Pancreas (tissue), 10 donors: Measurements from ENCODE around the gene PARK7. TPM values are rescaled to one million over a fixed set of nuclear protein-coding genes. Genes with fewer than 3 reads are reported as not detected.
A peak's percentile ranks its signal among the peaks of the same experiment; 100 is the strongest.

ENCODE experiments used
- ATAC-seq, 4 donors: fragments of 200-7000 bp; cut with Tn5 transposase; one replicate each; pipeline versions ENCODE4 v1.8.0 to v1.9.1; 2020; ENCODE audit warnings: mild to moderate bottlenecking in 4 of 4, moderate library complexity in 4 of 4
- DNase-seq, 6 donors: peaks; one replicate each; pipeline ENCODE4 v3.0.0-alpha.2; 2020
- FAIRE-seq: peaks from 2 replicates; lab custom pipeline; 2012; peaks lifted over from hg19 to GRCh38; lab: Jason Lieb, UNC
- H3K27ac ChIP-seq, 4 donors: fragments of 200-600 bp; sonication (generic); 1 replicate in 3 of 4; 2 replicates in 1 of 4; pipeline versions ENCODE4 v1.5.0 to v1.8.0; 2020
- H3K27me3 ChIP-seq, 4 donors: fragments of 200-600 bp; one replicate each; pipeline ENCODE4 v1.8.0; 2021
- H3K36me3 ChIP-seq, 3 donors: fragments of 200-600 bp; sonication (generic) in 1 of 3; one replicate each; pipeline versions ENCODE4 v1.5.0 to v1.8.0; 2020 to 2021
- H3K4me1 ChIP-seq, 3 donors: fragments of 200-600 bp; one replicate each; pipeline ENCODE4 v1.8.0; 2021
- H3K4me3 ChIP-seq, 4 donors: fragments of 200-600 bp; sonication (generic) in 2 of 4; one replicate each; pipeline versions ENCODE4 v1.5.0 to v1.8.0; 2020 to 2021
- H3K9me3 ChIP-seq, 4 donors: fragments of 200-600 bp; one replicate each; pipeline ENCODE4 v1.8.0; 2021
- WGBS, 2 donors: extraction: QIAGEN DNeasy Blood & Tissue Kit; methylation state at CpG; one replicate each; pipeline ENCODE4 v1.1.7; 2013; 5-methylcytosine and 5-hydroxymethylcytosine counted together
- intact Hi-C, 3 donors: fragments of 100-400 bp; cut with DNase I; formaldehyde crosslinking; loops; one replicate each; pipeline versions ENCODE4 v1.11.1 to v1.14.2; 2022
- polyA plus RNA-seq, 2 donors: library from polyadenylated mRNA; stranded (reverse); fragments of 200-250 nt; gene quantifications; one replicate each; pipeline ENCODE4 v1.2.3, GENCODE V29; 2013
- total RNA-seq, 6 donors: library from RNA; stranded (reverse); fragmentation: NEBNext Ultra II Directional in 4 of 6; extraction: Animal tissue kit (Norgen Biotek cat#: 25700) in 4 of 6; gene quantifications; one replicate each; pipeline versions ENCODE4 v1.2.1 to v1.2.4, GENCODE V29; 2021 to 2023
- TF ChIP-seq, protein P1 (sequence below), 4 donors: fragments of 200-600 bp; sonication (generic) in 3 of 4; IDR thresholded peaks; one replicate each; pipeline versions ENCODE4 v1.5.0 to v1.8.0; 2021; ENCODE audit warnings: antibody characterized with exemption in 4 of 4
- donor health status: healthy with polysubstance abuse.
- donor health status: DM: no; HTN: no; CAD: no; lungs with moderate emphysema.
- donor health status: DM: no; HTN: no; CAD: no.
- donor health status: control.
- donor health status: control.
- donor health status: Bipolar disorder and iron deficiency.
- donor health status: DM: yes; HTN: yes; CAD: no.
- donor health status: DM: no; HTN: no; CAD: no.
- donor health status: DM: no; HTN: no; CAD: no.
- donor health status: DM: yes; HTN: yes; CAD: no.

The PARK7 gene
- total and polyA plus RNA-seq, 8 donors: 99.8 to 176 (median 137) TPM

GRCh38 chr1:8015809-8016165, 54.3 kb downstream of the PARK7 start:
- Histone ChIP-seq H3K4me1 (peaks cover 43 to 55% (median 47%) of the 10 kb centered on the region in 3 donors), H3K27me3 (no peaks in the 10 kb centered on the region), H3K27ac (peak overlapping the region; percentile 16 to 99 (median 61)), H3K9me3 (no peaks in the 10 kb centered on the region), H3K36me3 (peaks cover 0 to 70% (median 32%) of the 10 kb centered on the region in 3 donors), H3K4me3 (peak overlapping the region in 1 of 4 donors; percentile 11)
- FAIRE-seq (no peak), ATAC-seq (peak in 3 of 4 donors; percentile 42 to 55 (median 53)), DNase-seq (peak in 1 of 6 donors; percentile 48)
- TF ChIP-seq, protein P1, sequence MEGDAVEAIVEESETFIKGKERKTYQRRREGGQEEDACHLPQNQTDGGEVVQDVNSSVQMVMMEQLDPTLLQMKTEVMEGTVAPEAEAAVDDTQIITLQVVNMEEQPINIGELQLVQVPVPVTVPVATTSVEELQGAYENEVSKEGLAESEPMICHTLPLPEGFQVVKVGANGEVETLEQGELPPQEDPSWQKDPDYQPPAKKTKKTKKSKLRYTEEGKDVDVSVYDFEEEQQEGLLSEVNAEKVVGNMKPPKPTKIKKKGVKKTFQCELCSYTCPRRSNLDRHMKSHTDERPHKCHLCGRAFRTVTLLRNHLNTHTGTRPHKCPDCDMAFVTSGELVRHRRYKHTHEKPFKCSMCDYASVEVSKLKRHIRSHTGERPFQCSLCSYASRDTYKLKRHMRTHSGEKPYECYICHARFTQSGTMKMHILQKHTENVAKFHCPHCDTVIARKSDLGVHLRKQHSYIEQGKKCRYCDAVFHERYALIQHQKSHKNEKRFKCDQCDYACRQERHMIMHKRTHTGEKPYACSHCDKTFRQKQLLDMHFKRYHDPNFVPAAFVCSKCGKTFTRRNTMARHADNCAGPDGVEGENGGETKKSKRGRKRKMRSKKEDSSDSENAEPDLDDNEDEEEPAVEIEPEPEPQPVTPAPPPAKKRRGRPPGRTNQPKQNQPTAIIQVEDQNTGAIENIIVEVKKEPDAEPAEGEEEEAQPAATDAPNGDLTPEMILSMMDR (IDR thresholded peaks at IDR 0.05): no peak
- intact Hi-C loops: no loop called here
- 6 to 11% methylated on average over 2 of the region's 2 CpGs for WGBS, 2 donors

DNA sequence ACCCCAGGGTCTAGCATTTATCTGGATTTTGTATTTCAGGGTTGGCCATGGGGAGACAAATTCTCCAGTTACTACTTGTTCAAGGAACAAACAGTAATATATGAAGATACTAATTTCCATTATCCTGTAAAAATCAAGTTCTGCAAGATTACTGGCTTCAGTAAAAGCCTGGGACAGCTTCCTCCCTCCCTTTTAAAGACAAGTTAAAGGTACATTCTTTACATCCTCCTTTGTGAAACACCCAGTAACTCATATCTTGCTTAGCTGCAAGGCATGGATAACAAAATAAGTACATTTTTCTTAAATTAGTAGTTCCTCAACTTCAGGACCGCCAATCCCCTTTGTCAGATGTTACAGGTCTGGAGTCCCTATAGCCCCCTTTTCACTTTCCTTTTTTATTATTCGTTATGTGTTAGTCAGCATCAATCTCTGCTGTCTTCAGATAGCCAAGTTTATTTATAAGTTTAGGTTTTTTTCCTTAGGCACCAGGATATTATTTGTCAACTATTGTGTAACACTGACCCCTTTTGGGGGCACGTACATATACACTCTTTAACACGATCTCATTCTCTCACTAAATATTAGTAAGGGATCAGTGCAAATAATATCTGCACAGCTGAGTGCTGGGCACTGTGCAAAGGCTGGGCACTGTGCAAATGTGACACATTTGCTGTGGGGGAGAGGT, 54.8 kb downstream of the PARK7 start:
- DNase-seq (peak in 1 of 6 donors; percentile 31), ATAC-seq (peak in 3 of 4 donors; percentile 2 to 4 (median 2)), FAIRE-seq (no peak)
- intact Hi-C loops: no loop called here
- 19 to 24% methylated on average over 4 of the region's 4 CpGs for WGBS, 2 donors
- Histone ChIP-seq H3K4me1 (peaks cover 43 to 61% (median 45%) of the 10 kb centered on the region in 3 donors), H3K9me3 (no peaks in the 10 kb centered on the region), H3K27me3 (no peaks in the 10 kb centered on the region), H3K4me3 (peak overlapping the region in 1 of 4 donors; percentile 11), H3K36me3 (peaks cover 0 to 66% (median 27%) of the 10 kb centered on the region in 3 donors), H3K27ac (peak overlapping the region; percentile 16 to 99 (median 61))
- TF ChIP-seq, protein P1 (IDR thresholded peaks at IDR 0.05): no peak

- DNase-seq (no peak), ATAC-seq (no peak), FAIRE-seq (no peak)
- Histone ChIP-seq H3K27me3 (no peaks in the 10 kb centered on the region), H3K4me1 (peaks cover 38 to 66% (median 41%) of the 10 kb centered on the region in 3 donors), H3K36me3 (peaks cover 0 to 61% (median 27%) of the 10 kb centered on the region in 3 donors), H3K27ac (peak overlapping the region in 3 of 4 donors; percentile 23 to 99 (median 99)), H3K4me3 (peak overlapping the region in 1 of 4 donors; percentile 11), H3K9me3 (no peaks in the 10 kb centered on the region)
- TF ChIP-seq, protein P1 (IDR thresholded peaks at IDR 0.05): no peak
- intact Hi-C loops: no loop called here
Observed at GRCh38 chr1:8016895-8017241, 55.4 kb downstream of the PARK7 start.

GRCh38 chr1:8017495-8018197, 56.1 kb downstream of the PARK7 start:
- whole genome bisulfite sequencing, 2 donors: 17 to 25% methylated on average over 5 of the region's 5 CpGs
- intact Hi-C loops: no loop called here
- Histone ChIP-seq H3K27ac (peak overlapping the region in 3 of 4 donors; percentile 1 to 99 (median 99)), H3K9me3 (no peaks in the 10 kb centered on the region), H3K27me3 (no peaks in the 10 kb centered on the region), H3K36me3 (peaks cover 0 to 55% (median 27%) of the 10 kb centered on the region in 3 donors), H3K4me1 (peaks cover 33 to 73% (median 34%) of the 10 kb centered on the region in 3 donors), H3K4me3 (peak overlapping the region in 1 of 4 donors; percentile 11)
- DNase-seq: peak in 1 of 6 donors; percentile 35
- no peak for FAIRE-seq
- TF ChIP-seq, protein P1 (IDR thresholded peaks at IDR 0.05): no peak
- ATAC-seq: peak in 1 of 4 donors; percentile 4
